Measurements from ENCODE around the gene KCNE4.

Gene KCNE4

DNA sequence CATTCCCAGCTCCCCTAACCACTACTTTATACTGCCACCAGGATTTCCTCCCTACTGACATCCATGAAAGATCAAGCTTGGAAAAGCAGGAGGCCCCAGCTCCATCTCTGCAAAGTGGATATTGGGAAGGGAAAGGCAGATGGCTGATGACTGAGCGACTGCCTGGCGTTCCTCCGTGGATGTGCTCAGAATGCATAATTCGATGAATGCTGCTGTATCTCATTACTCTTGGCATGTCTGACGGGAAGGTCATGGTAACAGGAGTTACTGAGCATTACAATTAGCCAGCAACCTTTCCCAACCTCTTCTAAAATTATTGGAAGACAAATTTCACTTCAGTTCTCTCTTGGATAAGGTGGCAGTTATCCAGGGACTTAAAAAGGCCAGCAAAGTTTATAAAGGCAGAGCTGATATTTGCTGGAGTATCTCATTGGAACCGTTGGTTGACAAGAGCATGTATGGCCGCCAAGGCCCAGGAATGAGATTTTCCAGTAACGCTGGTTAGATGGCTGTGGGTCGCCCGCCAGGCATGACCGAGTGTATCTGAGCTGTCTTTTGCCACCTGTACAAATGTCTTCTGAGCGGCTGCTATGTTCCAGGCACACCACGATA is 34.5 kb downstream of the KCNE4 start:
- DNase-seq (ENCODE audit: low read depth) = no peak

DNA sequence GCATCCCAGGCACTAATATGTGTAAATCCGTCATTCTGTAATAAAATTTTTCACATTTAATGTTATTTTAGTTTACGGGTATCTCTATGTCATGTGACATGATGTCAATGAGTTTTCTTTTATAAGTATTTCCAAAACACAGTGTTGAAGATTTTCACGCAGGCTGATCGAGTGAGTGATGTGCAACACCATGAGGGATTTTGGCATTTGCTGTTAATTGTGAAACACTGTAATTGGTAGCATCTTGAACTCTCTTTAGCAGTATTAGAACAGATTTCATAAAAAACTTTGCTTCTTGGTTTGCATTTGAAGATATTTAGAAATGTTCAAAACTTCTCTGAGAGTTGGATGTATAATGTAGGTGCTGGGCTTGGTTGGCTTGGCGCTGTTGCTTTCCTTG is 35.5 kb downstream of the KCNE4 start:
- no peak for DNase-seq (ENCODE audit: low read depth)

DNA sequence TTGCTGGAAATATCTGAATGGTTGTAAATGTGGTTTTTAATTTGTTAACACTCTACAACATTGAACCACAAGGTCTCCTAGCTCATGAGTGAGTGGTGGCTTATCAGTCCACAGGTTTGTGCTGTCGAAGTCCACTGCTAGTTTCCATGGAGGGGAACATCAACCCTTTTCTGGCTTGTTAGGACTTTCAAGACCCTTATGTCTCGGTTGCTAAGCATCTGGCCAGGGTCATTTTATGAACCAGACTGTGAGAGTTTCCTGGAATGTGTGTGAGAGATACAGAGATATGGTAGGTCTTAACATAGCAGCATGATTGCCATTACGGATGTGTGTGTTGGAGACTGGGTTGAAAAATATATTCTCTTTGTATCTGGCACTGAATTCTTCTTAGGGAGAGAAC is 36.9 kb downstream of the KCNE4 start:
- DNase-seq (ENCODE audit: low read depth) = no peak

DNA sequence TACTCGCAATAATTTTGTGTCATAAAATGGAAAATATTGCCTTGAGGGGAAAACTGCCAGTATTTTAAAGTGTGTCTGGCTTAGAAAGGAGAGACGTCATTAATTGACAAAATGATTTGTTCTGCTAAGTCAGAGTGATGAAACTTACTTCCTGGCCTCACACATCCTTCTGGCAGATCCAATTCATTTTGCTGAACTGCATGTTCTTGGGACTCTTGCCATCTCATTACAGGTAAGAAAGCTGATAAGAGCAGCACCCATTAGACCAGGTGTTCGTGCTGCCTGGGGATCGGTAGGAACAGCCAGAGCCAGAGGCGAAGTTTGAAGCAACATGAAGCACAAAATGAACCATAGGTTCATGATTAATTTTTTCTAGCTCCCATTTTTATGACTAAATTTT is 38.0 kb downstream of the KCNE4 start:
- DNase-seq (ENCODE audit: low read depth) = no peak

DNA sequence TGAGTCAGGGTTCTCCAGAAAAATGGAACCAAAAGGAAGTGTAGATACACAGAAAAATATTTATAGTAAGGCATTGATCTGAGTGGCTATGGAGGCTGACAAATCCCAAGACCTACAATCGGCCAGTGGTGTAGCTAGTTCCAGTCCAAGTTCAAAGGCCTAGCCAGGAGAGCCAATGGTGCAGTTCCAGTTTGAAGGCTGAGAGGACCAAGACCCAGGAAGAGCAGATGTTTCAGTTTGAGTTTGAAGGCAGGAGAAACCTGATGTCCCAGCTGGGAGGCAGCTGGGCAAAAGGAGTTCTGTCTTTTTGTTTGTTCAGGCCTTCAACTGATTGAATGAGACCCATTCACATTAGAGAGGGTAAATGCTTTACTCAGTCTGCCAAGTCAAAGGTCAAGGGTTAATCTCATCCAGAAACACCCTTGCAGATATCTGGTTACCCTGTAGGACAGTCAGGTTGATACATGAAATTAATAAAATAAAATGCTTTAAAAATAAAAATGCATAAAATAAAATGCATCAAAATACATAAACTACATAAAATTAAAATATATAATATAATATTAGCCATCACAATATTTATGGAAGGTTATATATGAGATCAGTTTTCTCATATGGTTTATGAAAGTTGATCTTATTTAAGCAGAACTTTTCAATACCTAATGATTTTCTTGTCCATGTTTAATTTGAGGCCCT is 38.7 kb downstream of the KCNE4 start:
- no peak for DNase-seq (ENCODE audit: low read depth)

DNA sequence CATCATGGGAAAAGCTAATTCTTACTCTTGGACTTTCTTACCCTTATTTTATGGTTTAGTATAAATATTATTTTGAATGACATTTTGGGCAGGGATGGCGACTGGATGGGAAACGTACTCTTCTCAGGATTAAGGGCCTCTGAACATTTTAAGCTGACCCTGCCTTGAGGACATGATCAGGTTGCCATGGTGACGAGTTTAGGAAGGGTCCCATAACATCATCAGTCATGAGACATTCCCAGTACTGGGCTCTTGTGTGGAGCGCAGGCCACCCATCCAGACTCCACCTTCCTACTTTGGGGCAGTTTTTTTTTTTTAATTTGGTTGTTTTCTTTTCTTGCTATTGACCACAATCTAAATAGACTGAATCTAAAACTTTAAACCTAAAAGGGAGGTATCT is 40.7 kb downstream of the KCNE4 start:
- no peak for DNase-seq (ENCODE audit: low read depth)

DNA sequence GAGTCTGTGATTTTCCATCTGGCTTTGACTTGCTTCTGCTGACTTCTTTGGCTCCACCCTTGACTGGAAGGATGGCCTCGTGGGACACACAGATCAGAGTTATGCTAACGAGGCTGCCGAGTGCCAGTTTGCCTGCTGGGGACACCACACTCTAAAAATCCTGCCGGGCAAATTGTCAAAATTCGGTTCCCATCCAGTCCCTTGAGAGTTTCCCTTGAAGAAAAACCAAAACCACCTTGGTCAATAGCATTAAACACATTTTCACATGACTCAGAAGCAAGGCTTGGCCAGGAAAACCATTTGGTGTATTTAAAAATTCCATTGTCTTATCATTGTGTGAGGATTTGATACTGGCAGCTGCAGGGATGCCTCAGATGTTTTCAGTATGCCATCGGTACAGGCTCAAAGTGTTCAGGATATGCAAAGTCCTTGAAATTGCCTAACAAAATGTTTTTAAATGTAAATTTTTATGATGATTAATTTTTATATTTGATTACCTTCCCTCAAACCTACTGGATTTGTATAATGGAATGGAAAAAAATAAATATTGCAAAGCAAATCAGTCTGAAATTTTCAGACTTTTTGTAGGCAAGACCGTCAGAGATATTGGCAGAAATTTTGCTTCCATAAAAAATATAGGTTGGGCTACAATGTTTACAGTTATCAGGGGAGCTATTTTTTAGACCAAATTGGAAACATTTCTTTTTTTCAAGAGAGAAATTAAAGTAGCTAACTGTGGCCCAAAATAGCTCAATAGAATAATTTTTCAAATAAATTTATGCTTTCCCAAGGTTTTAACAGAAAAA is 41.6 kb downstream of the KCNE4 start:
- no peak for DNase-seq (ENCODE audit: low read depth)

DNA sequence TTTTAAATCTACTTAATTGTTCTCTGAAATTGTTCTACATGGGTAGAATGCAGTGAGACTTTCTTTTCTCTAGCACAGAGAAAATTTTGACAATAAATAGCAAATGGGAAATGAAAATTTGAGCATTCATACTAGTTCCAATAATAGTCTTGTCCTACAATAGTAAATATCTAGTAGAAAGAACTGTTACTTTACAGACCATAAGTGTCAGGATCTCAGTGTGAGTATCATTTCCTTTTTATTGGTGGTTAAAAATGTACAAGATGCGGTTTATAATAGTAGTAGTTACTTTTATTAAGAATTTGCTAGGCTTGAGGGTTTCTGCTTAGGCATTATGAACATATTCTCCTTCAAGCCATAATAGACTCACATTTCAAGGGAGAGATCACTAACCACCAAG is 43.2 kb downstream of the KCNE4 start:
- no peak for DNase-seq (ENCODE audit: low read depth)

DNA sequence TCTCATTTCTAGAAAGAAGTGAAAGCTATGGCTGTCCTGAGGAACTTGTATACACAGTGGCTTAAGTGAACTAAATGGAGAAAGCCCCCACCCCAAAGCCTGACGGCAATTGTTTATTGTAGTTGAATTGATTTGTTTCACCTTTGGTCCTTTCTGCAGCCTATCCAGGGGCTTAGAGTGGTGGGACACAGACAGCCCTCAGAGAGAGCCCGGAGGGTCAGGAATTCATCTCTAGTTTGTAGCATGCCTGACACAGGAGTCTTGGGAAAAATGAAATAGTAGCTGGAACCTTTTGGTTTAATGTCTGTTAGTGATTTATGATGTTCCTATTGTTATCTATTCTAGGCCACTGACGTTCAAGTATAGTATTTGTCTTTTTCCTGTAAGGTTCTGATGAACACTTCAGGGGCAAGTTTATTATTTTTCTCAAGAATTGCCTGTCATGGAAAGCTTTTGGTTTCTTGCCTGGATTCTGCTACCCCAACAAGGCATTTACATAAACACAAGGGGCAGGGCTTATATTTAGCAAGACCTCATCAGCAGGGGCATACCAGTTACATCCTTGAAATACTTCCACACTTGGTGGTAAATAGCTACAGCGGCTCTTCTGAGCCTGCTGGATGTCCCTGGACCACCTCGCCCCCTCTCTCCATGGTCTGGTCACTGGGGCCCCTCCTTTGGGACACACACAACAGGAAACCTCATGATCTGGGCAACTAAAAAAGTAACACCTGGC is 44.4 kb downstream of the KCNE4 start:
- DNase-seq (ENCODE audit: low read depth) = no peak

DNA sequence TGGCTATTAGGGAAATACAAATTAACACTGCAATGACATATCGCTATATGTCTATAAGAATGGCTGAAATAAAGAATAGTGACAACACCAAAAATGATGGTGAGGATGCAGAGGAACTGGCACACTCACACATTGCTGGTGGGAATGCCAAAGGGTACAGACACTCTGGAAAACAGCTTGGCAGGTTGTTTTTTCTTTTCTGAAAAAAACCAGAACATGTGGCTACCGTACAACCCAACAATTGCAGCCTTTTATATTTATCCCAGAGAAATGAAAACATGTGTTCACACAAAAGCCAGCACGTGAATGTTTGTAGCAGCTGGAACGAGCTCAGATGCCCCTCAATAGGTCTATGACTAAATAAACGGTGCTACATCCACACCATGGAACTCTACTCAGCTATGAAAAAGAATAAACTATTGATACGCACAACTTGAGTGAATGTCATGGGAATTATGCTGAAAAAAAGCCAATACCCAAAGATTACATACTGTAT is 45.9 kb downstream of the KCNE4 start:
- DNase-seq (ENCODE audit: low read depth) = no peak

DNA sequence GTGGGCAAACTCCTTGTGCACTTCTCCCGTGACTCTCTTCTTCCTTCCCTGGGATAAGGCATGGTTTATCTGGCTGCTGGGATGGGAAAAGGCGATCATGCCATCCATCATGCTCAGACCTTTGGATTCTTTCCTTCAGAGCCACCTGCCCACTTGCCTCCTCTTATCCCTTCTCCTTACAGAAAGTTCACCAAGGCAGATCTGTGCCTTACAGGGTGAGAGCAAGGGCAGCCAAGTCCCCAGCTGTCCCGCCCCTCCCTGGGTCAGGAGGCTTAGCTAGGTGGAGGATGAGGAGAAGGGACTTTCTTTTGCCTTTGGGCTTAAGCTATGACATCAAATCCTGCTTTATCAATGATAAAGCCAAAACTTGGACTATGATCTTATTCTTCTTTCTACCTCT is 47.6 kb downstream of the KCNE4 start:
- no peak for DNase-seq (ENCODE audit: low read depth)

DNA sequence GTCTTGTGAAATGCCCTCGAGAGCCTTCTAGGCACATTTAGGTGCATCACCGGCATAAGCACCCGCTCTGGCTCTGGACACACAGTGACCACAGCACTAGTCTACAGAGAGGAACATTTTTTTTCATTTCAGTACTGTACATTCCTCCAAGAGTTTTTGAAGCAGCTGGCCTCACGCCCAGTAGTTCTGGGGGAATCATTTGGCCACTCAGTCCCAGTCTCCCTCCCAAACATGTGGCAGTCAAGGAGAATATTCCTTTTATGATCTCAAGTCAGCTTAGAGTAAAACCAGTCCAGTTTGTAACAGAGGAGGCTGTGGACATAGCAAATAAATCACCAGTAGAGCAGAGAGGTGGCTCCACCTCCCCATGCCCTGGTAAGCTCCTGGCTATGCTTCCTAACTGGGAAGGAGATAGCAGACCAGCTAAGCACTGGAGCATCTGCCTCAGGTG is 48.1 kb downstream of the KCNE4 start:
- DNase-seq (ENCODE audit: low read depth) = no peak

DNA sequence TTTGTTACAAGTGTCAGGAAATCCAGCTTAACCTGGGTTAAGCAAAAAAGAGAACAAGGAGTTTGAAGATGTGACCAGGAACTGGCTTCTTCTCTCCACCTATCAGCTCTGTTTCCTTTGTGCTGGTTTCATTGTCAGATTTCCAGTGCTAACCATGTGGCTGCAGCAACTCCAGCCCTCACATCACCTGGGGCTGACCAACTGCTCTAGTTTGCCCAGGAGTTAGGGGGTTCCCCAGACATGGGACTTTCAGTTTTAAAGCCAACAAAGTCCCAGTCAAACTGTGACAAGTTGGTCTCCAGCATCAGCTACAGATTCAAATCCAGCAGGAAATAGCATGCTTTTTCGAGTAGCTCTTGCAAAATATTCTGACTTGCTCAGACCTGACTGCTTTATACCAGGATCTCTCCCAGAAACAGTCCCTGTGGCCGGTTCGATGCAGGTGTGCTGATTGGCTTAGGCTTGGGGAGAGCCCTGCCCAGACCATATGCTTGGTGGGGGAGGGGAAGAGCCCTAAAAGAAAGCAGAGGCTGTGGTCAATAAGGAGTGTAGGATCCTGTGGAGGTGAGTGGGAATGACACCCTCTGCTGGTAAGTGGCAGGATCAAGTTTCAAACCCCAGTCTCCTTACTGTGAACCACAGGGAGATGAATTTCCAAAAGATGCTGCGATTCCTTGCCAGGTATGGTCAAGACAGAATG is 49.5 kb downstream of the KCNE4 start:
- DNase-seq (ENCODE audit: low read depth) = no peak

DNA sequence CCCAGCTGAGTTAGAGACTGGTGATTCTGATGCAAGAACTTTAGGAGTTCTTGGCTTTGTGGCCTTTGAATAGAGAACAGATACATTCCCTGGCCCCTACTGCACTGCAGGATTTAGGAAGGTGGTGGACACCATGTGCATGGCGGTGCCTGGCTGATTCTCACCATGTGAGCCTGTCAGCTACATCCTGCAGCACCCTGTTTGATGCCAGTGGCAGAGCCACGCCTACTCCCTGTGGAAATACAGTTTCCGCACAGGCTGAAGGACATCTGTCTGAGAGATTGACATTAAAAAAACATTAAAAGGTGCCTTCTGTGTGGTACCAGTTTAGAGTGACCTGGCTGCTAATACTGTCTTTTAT is 50.0 kb downstream of the KCNE4 start:
- no peak for DNase-seq (ENCODE audit: low read depth)

DNA sequence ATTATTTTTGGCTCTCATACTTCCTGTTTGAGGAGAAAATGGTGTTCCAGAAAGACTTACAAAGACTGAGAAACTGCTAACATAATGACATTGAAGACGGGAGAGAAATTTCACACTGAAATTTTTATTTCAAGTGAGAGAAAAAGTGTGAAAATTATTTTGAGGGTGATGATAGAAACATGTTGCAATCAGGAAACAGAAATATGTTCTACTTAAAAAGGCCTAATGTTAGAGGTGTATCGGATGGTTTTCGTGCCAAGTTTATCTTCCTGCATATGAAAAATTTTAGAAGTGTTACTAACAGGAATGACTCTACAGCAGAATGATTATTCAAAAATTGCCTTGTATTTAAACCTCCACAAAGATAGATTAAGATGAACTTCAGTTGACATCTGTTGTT is 50.5 kb downstream of the KCNE4 start:
- DNase-seq (ENCODE audit: low read depth) = no peak

DNA sequence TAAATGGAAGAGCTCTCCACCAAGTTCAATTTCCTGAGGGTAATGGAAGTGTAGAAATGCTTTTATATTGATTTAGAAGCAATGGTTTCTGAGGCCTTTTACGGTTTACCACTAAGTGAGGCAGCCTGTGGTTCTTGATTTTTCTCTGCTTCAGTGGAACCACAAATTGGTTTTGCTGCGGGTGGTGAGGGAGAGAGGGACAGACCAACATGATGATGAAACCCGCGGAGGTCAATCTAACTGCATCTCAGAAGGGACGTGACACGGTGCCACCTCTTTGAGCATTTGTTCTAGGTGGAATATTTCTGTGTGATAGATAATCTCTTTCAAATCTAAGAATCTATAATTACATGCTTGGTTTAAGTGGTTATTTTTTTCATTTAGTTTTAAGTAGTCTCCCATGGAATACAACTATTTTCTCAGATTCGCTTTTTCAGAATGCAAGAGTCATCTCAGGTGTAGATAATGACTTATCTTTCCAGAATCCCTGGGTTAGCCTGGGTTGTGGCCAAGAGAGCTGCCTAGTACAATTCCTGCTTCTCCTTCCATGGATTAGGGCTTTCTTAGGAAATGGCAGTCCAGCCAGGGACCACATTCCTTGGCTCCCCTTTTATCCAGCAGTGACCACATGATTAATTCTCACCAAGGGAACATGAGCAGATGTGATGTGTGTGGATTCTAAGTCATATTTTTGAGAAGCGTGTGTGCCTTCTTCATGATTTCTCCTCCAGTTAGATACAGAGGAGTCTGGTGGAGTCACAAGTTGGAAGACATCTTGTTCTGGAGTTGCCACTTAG is 52.5 kb downstream of the KCNE4 start:
- no peak for DNase-seq (ENCODE audit: low read depth)

Measured in activated gamma-delta T cell treated with anti-CD3 and anti-CD28 coated beads, Interleukin-2, amount 50 U/mL, for 16 hours (primary cell).